A549 (cell line): ENCODE measurements around the gene POU2F3.

Source experiments
- CHD4 ChIP-seq: fragments of 200-600 bp; sonication (generic); IDR thresholded peaks from 2 replicates; pipeline ENCODE4 v1.6.1; 2016; ENCODE audit warnings: antibody characterized with exemption, mild to moderate bottlenecking, borderline replicate concordance
- CTCF ChIP-seq: fragments of >200 bp; sonication (Bioruptor Twin); formaldehyde crosslinking; IDR thresholded peaks from 3 replicates; pipeline ENCODE4 v1.5.1; 2016
- JUNB ChIP-seq: fragments of >200 bp; sonication (Bioruptor Twin); formaldehyde crosslinking; IDR thresholded peaks from 2 replicates; pipeline ENCODE4 v1.6.1; 2016

DNA sequence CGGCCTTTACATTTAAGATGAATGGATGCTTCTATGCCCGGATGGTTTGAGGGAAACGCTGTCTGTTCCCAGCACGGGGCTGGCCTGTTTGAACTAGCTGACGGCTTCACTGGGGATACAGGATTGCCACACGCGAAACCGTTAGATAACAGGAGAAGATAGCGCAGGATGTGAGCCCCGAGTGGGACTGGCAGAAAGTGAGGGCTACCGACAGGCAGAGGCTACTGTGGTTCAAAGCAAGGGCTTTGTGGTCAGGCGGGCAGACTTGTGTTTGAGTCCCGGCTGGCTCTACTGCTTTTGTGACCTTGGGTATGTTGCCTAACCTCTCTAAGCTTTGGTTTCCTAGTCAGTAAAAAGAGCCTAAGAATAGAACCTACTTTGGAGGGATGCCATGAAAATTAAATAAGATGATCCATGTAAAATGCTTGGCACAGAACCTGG lies 31.9 kb upstream of the POU2F3 start:
- no peak for TF ChIP-seq CTCF
- no peak for TF ChIP-seq JUNB
- TF ChIP-seq CHD4 = no peak
